ENCODE results near the gene WDR20. TPM values are rescaled to one million over a fixed set of nuclear protein-coding genes. Genes with fewer than 3 reads are reported as not detected.

The WDR20 gene
- total and polyA plus RNA-seq, 2 of the 4 experiments (the other 2 are of a cell fraction): 20.3 to 27.4 TPM

DNA sequence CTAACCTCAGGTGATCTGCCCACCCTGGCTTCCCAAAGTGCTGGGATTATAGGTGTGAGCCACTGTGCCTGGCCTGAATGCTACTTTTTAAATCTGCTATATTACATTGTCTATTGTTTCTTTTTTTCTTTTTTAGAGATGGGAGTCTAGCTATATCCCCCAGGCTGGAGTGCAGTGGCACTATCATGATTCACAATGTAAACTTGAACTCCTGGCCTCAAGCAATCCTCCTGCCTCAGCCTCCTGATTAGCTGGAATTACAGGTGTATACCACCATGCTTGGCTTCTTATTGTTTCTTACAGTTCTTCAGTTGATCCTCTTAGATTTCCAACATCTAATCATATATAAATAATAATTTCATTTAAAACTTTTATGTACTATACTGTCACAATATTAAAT is 15.3 kb upstream of the WDR20 start:
- no peaks in the 10 kb centered on the region for H3K36me3 ChIP-seq (ENCODE audit: control insufficient read depth, insufficient read depth, low read length)
- H3K9me3 ChIP-seq (ENCODE audit: control insufficient read depth, insufficient read depth, low read length): no peaks in the 10 kb centered on the region
- no peak overlapping the region for H4K5ac ChIP-seq (ENCODE audit: low read depth, low read length)
- H4K8ac ChIP-seq (ENCODE audit: low read depth in 2 of 2, low read length in 2 of 2): no peak overlapping the region
- H3K4me1 ChIP-seq (ENCODE audit: control insufficient read depth, insufficient read depth, low read length): no peaks in the 10 kb centered on the region
- no peak overlapping the region for H3K23ac ChIP-seq (ENCODE audit: low read depth, low read length)
- H2AFZ ChIP-seq (replicated peaks; ENCODE audit: low read length, poor library complexity): no peak overlapping the region
- no TSS peak for BruUV-seq (replicated peaks)
- no peak overlapping the region for H3K27ac ChIP-seq (ENCODE audit: insufficient read depth, low read length)
- no peak overlapping the region for H2AK5ac ChIP-seq (ENCODE audit: low read depth, low read length)
- POLR2A ChIA-PET (ENCODE audit: unreplicated experiment): no interaction called here
- ATAC-seq (ENCODE audit: low read depth): no peak
- no peak overlapping the region for H2BK120ac ChIP-seq (ENCODE audit: low read depth, low read length)
- dilution Hi-C loops (cut with HindIII; ENCODE audit: low sequenced_read_pairs, unreplicated experiment) (no loop called here), in situ Hi-C loops (cut with MboI; ENCODE audit: low sequenced_read_pairs) (no loop called here), intact Hi-C loops (cut with micrococcal nuclease) (no loop called here)
- H4K91ac ChIP-seq (ENCODE audit: insufficient read depth, low read depth, low read length): no peak overlapping the region
- no peak overlapping the region for H2BK5ac ChIP-seq (ENCODE audit: low read depth, low read length, poor library complexity, severe bottlenecking)
- TF ChIP-seq CTCF (conservative IDR thresholded peaks at IDR 0.05; ENCODE audit: low read depth, low read length): no peak
- no peak for TF ChIP-seq MAFK (IDR thresholded peaks at IDR 0.05; ENCODE audit: low read depth, low read length)
- no peak for TF ChIP-seq ELK1 (IDR thresholded peaks at IDR 0.05; ENCODE audit: borderline replicate concordance, low read depth, low read length)
- TF ChIP-seq BHLHE40 (IDR thresholded peaks at IDR 0.05; ENCODE audit: low read depth, low read length): no peak
- H3K9ac ChIP-seq (ENCODE audit: low read depth, low read length): no peak overlapping the region
- no peak overlapping the region for H3K4ac ChIP-seq (ENCODE audit: low read depth, low read length)
- no peak overlapping the region for H3K4me3 ChIP-seq (ENCODE audit: insufficient read depth, low read depth, low read length)
- H2BK15ac ChIP-seq (ENCODE audit: low read depth, low read length): no peak overlapping the region
- H3K18ac ChIP-seq (ENCODE audit: low read depth, low read length): no peak overlapping the region
- no peaks in the 10 kb centered on the region for H4K20me1 ChIP-seq (ENCODE audit: insufficient read depth, low read length)
- H3K27me3 ChIP-seq (ENCODE audit: control insufficient read depth, insufficient read depth, low read length): no peaks in the 10 kb centered on the region
- H2AK9ac ChIP-seq (replicated peaks; ENCODE audit: low read depth, low read length, poor library complexity): no peak overlapping the region
- H3K56ac ChIP-seq (ENCODE audit: extremely low read depth, insufficient read depth, low read length): no peak overlapping the region
- no peak for DNase-seq
- no peaks in the 10 kb centered on the region for H3K9me1 ChIP-seq (ENCODE audit: insufficient read depth, low read length)
- H3K14ac ChIP-seq (replicated peaks; ENCODE audit: low read depth, low read length): no peak overlapping the region
- H3K4me2 ChIP-seq (ENCODE audit: low read depth, low read length): no peak overlapping the region
- H3K79me1 ChIP-seq (ENCODE audit: low read depth in 1 of 2, low read length in 2 of 2): no peaks in the 10 kb centered on the region
- CTCF ChIA-PET: no interaction called here
- no peak overlapping the region for H2BK20ac ChIP-seq (ENCODE audit: low read depth, low read length)
